ENCODE data around the gene ZNF41.
"Not testable (repeated sequence)": the region's sequence is repeated elsewhere in the genome, so short reads cannot be mapped to it uniquely, and the experiment has no call there.

Gene ZNF41

DNA sequence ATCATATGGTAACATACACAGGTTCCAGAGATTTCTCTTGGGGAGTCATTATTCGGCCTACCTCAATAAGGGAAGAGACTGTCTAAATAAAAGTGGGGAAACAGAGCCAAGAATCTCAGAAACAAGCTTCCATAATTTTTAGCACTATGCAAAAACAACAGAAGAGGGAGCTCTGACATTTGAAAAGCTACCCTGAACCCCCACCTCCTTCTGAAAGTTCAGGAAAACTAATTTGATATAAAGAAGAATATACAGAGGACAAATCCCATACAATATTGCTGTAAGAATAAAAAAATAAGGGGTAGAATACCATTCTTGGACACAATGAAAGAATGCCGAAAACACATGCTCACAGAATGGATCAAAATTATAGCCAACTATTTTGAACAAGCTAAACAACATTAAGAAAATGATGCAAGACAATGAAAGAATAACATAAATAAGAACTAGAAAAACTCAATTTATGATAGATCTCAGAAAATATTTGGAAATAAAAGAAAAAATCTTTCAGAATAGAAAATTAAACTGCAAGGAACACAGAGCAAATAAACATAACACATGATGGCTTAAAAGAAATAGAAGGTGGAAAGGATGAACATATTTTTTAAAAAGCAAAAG, 14.4 kb upstream of the ZNF41 start:
- in situ Hi-C loops (cut with MboI; ENCODE audit: low sequenced_read_pairs): no loop called here

DNA sequence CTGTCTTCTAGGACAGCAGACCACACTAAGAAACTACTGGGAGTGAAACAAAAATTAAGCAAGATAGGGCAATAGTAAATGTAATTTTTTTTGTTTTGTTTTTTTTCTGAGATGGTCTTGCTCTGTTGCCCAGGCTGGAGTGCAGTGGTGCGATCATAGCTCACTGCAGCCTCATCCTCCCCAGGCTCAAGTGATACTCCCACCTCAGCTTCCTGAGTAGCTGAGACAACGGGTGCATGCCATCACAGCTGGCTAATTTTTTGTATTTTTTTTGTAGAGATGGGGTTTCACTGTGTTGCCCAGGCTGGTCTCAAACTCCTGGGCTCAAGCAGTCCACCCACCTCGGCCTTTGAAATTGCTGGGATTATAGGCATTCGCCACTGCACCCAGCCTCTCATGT, 9.1 kb upstream of the ZNF41 start:
- in situ Hi-C loops (cut with MboI; ENCODE audit: low sequenced_read_pairs): not testable (repeated sequence)

DNA sequence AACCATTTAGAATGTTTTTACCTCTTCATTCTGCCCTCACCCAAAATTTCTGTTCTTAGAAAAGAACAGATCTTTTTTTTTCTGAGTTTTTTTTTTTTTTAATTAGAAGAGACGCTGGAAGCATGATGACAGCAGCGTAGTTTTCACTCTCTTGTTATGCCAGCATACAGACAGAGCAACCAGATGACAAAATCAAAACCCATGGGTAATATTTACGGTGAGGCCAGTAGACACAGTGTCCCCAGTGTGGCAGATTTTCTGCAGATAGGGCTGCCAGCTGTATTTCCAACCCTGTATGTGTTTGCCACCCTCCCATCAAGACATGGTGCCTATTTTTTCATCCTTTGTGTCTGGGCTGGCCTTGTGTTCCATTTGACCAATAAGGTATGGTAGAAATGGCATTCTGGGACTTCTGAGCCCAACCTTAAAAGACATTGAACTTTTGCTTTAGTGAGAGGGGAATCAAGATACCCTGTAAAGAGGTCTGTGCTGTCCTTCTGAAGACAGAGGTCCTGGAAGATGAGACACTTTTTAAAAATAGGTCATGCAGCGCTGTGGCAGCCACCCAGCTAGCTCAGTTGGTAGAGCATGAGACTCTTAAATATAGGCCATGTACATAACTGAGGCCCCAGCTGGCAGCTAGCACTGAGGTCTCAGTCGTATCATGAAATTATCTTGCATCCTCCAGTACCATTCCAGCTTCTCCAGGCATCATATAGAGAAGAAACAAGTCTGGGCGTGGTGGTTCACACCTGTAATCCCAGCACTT, 6.7 kb upstream of the ZNF41 start:
- in situ Hi-C loops (cut with MboI; ENCODE audit: low sequenced_read_pairs): no loop called here

DNA sequence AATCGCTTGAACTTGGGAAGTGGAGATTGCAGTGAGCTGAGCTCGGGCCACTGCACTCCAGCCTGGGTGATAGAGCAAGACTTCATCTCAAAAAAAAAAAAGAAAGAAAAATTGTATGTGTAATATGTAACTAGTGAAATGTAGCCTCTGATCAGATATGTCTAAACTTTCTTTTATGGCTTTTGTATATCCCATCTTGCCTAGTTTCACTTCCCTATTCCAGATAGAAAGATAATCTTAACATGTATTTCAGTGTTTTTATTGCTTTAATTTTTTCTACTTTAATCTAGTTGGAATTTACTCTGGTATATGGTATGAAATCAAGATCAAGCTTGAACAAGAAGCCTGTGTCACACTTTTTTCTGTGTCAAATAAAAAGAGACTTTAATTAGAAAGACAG, 1.9 kb upstream of the ZNF41 start:
- in situ Hi-C loops (cut with MboI; ENCODE audit: low sequenced_read_pairs): no loop called here

DNA sequence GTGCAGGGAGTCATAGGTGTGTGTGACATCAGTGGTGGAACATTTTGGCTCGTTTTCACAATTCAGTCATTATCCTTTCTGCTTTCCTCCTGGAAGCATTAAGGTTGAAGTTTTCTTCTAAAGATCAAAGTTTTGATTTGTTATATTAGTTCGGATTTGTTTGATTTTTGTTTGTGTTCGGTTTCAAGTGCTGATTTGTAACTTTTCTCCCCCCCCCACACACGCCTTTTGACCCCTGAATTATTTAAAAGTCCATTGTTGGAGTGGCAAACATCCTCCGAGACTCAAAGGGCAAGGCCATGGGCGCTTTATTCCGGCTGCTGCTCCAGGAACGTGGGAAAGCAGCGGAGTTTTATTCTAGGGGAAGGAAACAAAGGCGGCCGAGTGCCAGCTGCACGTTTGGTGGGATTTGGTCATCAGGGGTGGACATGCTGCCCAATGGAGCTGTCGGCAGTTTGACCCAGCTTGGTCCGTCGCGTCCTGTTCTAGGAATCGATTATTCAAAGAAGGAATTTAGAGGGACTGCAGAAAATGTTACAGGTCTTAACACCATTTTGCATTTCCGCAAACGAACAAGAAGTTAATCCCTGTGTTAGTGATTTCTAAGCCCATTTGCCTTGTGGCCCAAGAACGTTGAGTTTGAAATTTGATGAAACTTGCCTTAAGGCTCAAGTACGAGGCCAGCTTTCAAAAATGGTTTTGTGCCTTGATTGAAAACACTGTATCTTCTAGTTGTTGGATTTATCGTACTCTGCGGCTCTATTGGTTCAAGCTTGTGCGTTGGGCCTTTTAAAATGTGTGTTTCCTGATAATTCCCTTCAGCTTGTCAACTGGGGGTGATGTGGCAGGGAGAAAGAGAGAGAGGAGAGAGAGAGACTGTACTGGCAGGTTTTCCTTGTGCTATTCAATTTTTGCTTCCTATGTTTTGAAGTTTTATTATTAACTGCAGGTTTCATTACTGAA, 565 bp upstream of the ZNF41 start:
- in situ Hi-C loops (cut with MboI; ENCODE audit: low sequenced_read_pairs): no loop called here

DNA sequence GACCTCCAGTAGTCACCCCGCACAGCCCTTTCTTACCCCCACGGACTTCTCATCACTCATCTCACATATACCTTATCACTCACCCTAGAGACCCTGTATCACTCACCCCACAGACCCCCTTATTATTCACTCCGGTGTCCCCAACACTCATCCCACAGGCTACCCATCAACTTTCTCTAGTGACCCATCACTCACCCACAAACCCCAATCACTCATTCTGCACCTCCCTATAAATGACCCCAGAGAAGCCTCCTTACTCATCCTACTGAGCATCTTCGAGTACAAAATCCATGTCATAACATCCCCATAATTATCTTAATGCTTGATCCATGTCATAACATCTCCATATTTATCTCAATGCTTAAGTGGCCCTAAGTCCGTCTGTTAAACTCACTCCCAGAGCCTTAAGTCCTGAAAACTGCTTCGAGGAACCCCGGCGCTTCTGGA, 934 bp downstream of the ZNF41 start:
- in situ Hi-C loops (cut with MboI; ENCODE audit: low sequenced_read_pairs): no loop called here

DNA sequence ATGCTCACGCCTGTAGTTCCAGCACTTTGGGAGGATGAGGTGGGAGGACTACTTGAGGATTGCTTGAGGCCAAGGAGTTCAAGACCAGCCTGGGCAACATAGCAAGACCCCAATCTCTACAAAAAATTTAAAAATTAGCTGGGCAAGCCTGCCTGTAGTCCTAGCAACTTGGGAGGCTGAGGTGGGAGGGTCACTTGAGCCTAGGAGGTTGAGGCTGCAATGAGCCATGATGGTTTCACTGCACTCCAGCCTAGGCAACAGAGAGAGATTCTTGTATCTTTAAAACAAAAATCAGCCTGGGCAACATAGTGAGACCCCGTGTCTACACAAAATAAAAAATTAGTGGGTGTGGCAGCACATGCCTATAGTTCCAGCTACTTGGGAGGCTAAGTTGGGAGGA, 1.9 kb downstream of the ZNF41 start:
- in situ Hi-C loops (cut with MboI; ENCODE audit: low sequenced_read_pairs): no loop called here

DNA sequence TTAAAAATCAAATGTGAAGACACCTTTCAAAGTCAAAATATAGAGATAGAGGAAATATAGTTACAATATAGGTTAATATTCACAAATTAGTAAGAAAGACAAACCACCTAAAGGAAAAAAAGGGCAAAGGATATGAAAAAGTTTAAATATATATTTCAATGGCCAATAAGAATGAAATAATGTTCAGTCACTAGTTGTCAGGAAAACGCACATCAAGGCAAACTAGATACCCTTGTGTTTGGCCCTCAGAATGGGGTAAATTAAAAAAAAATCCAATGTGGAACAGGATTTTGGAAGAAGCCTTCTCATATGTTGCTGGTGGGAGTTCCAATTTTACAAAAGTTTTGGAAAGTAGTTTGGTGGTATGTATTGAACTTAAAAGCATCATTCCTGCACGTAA, 2.4 kb downstream of the ZNF41 start:
- in situ Hi-C loops (cut with MboI; ENCODE audit: low sequenced_read_pairs): no loop called here

DNA sequence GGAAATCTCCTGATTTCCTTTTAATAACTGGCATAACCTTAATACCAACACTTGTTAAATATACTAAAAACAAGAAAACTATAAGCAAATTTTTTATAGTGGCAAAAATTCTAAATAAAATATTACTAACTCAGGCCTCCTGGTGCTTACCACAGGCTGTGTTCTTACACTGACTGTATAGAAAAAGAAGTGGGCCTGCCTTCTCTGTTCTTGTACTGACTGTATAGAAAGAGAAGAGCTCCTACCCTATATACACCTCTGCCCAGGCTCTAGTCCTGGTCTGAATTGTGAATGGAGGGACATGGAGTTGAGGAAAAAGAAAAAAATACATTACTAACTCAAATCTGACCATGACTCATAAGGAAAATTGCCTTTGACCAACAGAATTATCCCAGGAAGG, 7.5 kb downstream of the ZNF41 start:
- in situ Hi-C loops (cut with MboI; ENCODE audit: low sequenced_read_pairs): no loop called here

DNA sequence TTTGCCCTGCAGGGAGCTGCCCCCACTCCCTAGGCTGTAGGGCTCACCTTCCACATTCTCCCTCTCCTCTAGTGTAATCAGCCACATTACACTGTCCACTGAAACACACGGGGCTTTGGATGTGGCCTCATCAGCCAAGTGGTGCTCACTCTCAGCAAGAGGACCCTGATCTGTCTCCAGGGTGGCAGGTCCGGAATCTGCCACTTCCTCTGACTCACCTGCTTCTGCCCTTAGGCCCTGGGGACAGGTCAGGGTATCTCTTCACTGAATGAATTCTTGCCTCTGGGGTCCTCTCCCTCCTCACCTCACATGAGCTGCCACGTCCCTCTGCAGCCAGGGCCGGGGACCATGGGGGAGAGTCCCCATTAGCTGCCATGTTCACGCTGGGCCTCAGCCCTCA, 15.9 kb downstream of the ZNF41 start:
- in situ Hi-C loops (cut with MboI; ENCODE audit: low sequenced_read_pairs): no loop called here

DNA sequence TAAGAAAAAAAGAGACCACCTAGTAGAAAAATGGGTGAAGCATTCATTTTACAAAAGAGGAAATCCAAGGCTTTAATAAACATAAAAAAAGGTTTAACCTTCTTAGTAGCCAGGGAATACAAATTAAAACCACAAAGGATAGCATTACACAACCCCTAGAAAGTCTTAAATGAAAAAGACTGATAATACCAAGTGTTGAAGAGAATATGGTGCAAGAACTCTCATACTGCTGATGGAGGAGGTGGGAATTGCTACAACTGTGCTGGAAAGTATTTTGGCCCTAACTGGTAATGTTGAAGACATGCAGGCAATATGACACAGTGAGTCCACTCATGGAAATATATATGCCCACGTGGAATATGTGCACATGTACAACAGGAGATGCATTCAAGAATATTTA, 22.5 kb downstream of the ZNF41 start:
- in situ Hi-C loops (cut with MboI; ENCODE audit: low sequenced_read_pairs): no loop called here

DNA sequence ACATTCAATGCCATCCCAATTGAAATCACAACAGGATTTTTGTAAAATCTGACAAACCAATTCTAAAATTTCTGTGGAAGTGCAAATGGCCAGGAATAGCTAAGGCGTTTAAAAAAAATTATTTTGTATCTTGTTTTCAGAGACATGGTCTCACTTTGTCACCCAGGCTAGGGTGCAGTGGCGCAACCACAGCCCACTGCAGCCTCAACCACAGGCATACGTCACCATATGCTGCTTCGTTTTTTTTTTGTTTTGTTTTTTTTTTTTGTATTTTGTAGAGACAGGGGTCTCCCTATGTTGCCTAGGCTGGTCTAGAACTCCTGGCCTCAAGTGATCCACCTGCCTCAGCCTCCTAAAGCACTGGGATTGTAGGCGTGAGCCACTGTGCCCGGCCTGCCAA, 24.5 kb downstream of the ZNF41 start:
- in situ Hi-C loops (cut with MboI; ENCODE audit: low sequenced_read_pairs): no loop called here

DNA sequence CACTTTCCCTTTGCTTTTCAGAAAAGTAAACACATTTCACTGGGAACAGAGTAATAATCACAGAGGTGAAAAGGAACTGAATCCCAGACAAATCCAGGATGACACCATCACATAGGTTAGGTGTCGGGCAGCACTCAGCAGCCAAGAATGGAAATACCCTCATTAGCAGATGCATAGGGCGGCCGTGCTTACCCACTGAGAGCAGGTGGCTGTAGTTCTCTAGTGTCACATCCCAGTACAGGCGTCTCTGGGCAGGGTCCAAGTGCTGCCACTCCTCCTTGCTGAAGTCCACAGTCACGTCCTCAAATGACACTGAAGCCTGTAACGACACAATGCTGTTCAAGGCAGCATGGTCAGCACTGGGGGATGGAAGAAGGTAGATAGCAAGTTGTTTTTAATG, 26.9 kb downstream of the ZNF41 start:
- in situ Hi-C loops (cut with MboI; ENCODE audit: low sequenced_read_pairs): no loop called here

DNA sequence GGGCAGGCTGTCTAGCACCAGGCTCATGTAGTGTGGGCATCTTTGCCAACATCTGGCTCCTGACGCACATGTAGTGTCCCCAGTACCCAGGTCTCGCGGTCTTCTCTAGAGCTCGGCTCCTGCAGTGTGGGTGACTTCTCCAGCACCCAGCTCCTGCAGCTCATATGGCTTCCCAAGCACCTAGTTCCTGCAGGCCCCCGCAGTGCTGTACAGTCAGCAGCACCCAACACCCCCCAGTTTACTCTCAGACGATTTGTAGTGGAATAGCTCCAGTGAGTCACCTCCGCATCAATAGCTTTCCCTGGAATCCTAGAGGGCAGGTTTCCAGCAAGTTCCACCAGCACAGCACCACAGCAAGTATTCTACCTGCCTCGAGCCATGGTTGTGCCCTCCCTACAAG, 30.9 kb downstream of the ZNF41 start:
- in situ Hi-C loops (cut with MboI; ENCODE audit: low sequenced_read_pairs): no loop called here

DNA sequence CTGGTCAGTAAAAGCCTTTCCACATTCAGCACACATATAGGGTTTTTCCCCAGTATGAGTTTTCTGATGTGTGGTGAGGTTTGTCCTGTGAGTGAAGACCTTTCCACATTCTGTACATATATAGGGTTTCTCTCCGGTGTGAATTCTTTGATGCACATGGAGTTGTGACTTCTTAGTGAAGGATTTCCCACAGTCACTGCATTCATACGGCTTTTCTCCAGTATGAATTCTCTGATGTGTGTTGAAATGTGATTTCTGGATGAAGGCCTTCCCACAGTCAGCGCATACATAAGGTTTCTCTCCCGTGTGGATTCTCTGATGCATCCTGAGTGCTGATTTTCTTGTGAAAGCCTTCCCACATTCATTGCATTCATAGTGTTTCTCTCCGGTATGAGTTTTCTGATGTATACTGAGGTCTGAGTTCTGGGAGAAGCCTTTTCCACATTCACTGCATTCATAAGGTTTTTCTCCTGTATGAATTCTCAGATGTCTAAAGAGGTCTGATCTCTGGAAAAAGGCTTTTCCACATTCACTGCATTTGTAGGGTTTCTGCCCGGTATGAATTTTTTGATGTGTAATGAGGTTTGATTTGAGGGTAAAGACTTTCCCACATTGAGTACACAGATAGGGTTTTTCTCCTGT, 34.7 kb downstream of the ZNF41 start:
- in situ Hi-C loops (cut with MboI; ENCODE audit: low sequenced_read_pairs): no loop called here

DNA sequence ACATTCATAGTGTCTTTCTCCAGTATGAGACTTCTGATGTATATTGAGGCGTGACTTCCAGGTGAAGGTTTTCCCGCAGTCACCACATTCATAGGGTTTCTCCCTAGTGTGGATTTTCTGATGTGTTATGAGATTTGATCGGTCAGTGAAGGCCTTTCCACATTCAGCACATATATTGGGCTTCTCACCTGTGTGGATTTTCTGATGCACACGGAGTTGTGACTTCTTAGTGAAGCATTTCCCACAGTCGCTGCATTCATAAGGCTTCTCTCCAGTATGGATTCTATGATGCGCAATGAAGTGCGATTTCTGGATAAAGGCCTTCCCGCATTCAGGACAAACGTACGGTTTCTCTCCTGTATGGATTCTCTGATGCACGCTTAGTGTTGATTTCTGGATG, 35.4 kb downstream of the ZNF41 start:
- in situ Hi-C loops (cut with MboI; ENCODE audit: low sequenced_read_pairs): no loop called here

DNA sequence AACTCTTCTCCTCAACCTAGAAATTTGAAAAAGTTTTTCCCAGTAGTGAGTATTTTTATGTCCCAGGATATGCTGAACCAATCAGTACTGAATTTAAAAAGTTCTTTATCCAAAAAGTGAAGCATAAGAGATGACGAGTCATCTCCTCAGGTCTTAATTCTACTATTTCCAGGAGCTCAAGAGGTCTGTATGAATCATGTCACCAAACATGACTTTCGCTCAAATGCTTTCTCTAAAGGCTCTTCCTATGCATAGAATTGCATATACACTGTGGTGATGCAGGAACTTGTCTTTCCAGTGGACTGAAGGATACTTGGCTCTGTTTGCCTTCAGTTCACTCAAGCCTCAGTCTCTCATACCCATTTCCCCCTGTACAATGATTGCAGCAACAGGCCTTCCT, 36.1 kb downstream of the ZNF41 start:
- in situ Hi-C loops (cut with MboI; ENCODE audit: low sequenced_read_pairs): no loop called here

DNA sequence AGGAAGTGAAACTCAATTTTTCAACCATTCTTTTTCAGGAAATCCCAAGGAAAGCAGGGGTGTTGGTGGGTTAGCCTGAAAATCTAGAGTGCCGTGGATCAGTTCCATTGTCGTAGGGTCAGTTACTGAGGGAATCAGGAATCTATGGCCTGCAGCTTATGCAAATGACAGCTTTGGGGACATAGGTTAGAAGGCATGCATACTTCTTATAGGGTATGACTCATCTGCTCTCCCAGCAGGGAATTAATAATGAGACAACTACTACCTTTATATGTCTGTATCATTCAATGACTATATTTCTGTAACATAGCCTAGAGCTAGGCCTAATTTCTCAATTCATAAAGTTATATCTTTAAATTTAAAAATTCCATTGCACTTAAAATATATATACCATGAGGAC, 36.6 kb downstream of the ZNF41 start:
- in situ Hi-C loops (cut with MboI; ENCODE audit: low sequenced_read_pairs): no loop called here

DNA sequence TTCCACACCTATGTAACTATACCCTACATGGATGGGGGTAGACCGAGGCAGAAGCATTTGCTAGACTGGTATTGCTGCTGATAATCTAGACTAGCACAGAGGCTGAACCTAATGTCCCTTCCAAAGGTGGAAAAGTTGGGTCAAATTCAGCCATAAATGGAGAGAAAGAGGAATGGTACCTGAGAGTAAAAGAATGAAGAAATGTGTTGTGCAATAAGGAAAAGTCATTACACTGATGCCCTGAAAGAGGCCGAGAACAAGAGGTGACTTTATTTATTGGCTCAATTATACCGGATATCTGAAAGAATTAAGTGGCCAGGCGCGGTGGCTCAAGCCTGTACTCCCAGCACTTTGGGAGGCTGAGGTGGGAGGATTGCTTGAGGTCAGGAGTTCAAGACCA, 52.1 kb downstream of the ZNF41 start:
- in situ Hi-C loops (cut with MboI; ENCODE audit: low sequenced_read_pairs): no loop called here

DNA sequence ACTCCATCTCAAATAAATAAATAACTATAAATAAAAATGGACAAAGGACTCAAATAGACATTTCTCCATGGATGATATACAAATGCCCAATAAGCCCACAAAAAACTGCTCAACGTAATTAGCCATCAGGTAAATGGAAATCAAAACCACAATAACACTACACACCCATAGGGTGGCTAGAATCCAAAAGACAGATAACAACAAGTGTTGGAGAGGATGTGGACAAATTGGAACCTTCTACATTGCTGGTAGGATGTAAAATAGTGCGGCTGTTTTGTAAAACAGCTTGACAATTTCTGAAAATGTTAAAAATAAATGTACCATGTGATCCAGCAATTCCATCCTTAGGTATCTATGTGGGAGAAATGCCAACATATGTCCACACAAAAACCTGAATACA, 60.6 kb downstream of the ZNF41 start:
- in situ Hi-C loops (cut with MboI; ENCODE audit: low sequenced_read_pairs): no loop called here

DNA sequence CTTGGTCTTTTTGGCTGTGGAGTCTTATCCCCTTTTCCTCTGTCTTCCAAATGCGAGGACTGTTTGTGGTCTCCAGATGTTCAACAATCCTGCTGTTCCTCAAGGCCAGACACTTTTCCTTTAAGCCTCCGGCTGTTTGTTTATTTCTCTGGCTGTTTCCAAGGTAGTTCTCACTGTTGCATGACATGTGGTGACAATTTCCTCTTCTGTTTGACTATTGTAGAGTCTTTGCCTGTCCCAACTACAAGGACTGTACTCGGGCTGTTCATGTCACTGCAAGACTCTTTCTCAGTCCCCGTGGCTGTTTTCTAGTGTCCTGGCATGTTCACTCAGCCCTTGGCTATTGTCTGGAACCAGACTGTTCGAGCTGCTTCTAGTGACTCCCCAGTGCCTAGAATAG, 62.1 kb downstream of the ZNF41 start:
- in situ Hi-C loops (cut with MboI; ENCODE audit: low sequenced_read_pairs): no loop called here
